Stimulated activated CD4-positive, alpha-beta T cell treated with anti-CD3 and anti-CD28 coated beads, Interleukin-4, amount 100 ng/mL, for 24 hours (primary cell): ENCODE data around the gene CARMIL1.

Experiments
- DNase-seq: peaks from one replicate; pipeline ENCODE4 v3.0.0-alpha.2; 2020

Gene CARMIL1

DNA sequence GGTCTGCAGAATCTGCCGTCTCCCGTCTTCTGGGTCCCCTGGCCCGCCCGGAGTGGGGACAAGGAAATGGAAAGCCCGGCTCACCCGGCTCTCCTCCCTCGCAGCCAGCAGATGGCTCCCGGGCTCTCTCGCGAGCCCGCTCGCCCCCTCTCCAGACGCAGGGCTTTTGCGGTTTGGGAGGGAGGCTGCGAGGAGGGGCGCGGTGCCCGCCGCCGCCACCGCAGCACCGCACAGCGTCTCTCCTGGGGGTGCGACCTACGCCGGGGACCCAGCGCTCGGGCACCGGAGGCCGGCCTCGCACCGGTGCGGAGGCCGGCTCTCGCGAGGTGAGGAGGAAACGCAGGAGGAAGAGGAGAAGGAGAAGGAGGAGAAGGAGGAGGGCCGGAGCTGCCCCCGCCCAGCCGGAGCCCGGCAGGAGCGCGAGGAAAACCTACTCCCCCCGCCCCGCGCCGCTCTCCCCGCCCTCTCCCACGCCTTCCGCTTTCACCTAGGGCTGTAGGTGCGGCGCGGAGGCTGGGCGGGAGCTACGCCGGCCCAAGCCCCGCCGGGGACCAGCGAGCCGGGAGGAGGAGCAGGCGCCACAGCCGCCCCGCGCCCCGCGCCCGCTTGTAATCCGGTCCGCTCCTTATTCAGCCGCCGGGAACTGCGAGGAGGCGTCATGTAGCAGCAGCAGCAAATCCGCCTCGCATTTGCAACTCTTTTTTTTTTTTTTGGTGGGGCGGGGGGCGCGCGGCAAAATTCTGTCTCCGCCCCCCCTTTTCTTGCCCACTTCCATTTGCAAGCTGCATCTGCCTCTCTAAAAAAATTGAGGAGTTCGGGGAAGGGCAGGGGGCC, at the start of gene CARMIL1:
Gene CARMIL1, plus strand, starts transcription at position 461 of the 834 bp plus-strand sequence. CDS start 422 bp downstream, outside the sequence.
- peak; percentile 64 for DNase-seq

DNA sequence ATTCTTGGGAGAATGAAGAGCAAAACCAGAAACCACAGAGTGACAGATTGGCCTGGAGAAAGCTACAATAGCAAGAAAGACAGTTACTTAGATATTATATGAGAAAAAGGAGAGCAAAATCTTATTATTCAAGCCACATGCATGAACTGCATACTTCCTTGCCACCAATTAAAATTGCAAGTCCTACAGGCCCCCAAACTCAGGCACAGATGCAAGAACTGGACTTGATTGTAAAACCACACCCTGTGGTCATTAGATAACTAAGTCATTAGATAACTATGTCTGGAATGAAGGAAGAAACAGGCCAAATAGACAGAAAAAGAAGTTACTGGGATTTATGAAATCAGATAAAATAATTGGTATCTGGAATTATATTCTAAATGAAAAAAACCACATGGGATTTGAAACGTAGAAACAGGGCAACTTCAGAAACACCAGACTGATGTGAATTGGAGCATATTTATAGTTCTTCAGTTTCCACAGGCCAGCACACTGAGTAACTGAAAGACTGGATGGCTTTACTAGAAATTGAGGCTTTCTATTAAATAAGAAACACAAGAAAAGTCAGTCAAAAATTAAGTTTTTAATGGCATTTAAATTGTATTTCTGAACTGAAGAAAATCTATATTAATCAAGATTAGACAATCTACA, 49.4 kb upstream of the CARMIL1 start:
- DNase-seq: no peak

DNA sequence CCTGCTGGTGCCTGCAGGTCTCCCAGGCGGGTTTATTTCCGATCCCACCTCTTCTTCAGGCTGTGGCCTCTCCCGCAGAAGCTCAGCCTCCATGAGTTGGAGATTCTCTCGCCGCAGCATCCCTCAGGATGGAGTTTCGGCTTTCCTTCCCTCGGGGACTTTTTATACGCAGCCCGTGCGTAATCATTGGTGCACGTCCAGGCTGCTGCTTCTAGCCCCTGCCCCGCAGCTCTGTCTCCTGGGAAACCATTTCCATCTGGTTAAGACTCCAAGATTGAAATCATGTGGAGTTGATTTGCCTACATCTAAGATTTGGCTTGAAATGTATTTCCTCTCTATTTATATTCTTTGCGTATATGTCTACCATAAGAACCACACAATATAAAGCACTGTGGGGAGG, 46.7 kb upstream of the CARMIL1 start:
- no peak for DNase-seq

DNA sequence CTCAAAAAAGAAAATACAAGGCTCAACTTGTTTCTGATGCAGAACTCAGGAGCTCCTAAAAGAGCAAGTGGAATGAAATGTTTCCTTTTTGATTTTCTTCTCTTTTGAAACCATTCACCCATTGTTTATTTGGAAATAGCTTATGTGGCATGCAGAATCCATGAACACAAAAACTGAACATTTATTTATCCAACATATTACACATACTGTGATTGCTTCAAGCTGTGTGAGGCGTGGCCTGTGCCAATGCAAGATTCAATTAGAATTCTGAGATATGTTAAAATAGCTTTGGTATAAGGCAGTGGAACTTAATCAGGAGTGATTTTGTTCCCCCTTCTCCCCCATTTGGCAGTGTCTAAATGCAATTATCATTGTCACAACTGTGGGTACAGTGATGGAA, 45.9 kb upstream of the CARMIL1 start:
- no peak for DNase-seq

DNA sequence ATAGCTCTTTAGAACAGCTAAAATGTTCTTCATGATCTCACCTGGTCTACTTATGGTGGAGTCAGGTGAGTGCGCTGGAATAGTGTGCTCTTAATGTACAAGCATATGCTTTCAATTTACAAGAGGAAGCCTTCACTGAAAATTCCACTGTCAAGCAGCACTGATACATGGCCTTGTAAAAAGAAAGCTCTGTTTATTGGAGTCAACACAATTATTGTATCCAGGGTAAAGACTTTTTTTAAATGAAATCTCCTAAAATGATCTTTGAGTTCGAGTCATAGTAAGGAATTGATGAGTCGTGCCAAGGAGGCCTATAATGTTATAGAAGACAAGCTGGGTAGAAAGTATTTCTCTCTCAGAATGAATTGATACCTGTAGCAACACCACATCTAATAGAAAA, 41.6 kb upstream of the CARMIL1 start:
- no peak for DNase-seq

DNA sequence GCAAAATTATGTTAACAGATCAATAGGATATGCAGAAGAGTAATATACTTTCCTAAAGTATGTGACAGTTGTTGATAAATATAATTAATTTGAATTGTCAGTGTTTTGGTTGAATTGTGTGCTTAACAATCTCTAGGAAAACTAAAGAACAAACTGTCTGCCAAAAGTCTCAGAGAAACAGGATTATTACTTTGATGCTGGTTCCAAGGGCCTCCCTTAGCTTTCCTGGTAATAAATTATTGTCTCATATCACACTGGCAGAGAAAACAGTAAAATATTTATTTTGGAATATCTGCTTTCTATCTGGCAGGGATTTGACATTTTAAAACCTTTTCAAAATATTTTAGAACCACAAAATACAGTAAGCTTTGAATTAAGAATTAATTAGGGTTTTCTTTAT, 40.1 kb upstream of the CARMIL1 start:
- no peak for DNase-seq

DNA sequence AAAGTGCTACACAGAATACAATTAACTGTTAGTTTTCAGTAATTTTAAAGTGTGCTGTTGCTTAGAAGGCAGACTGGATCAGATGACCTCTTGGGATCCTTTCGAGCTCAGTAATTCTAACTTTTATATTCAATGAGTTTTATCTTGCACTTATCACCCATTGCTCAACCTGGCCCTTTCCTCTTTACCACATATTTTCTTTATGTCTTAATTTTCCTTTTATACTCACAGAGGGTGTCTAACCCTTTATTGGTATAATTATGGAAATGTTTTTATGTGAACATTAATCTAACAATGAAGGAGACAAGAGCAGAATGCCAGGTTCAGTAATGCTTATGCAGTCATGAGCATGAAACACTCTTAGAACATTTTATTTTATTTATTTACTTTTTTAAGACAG, 39.7 kb upstream of the CARMIL1 start:
- DNase-seq: no peak

DNA sequence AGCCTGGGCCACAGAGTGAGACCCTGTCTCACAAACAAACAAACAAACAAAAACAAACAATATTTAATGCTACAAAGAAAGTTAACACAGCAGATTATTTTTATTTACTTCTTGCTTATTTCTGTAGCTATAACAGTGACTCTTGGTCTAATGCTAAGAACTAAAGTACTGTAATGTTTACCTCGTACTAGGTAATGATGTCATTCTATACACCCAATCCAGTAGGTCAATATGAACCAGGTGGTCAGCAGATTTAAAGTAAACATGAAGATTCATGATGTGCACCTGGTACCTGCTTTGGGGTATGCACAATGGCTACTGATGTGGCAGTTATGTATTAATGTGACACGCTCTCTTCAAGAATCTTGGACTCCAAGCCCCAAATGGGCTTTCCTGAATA, 36.6 kb upstream of the CARMIL1 start:
- no peak for DNase-seq

DNA sequence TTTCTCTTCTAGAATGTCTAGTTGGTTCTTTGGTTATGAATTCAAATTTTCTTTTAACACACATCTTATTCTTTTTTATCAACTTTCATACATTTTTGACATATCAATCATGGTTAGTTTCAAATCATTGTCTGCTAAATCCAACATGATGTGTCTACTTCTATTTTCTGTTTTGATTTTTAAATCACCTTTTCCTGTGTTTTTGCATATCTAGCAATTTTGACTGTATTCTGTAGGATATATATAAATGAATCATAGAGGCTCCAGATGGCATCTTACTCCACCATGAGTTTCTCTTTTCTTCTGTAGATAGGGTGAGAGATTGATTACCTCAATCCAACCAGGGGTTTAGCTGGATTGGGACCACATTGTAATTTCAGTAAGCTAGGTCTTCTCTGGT, 34.3 kb upstream of the CARMIL1 start:
- DNase-seq: no peak

DNA sequence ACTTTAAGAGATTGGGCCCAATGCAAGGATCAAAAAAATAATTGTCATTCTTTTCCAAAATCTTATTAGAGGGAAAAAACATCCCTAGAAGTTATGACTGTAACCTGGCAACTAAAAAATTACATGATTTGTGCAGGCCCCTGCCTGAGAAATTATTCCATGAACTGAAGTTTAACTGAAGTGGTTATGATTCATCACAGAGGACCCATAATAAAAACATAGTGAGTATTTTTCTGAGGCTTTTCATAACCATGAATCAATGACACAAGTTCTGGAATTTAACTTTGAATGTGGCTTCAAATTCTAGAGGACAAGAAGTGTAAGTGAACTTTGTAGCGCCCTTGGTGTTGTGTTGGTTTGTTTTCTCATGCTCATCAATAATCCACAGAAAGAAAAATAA, 31.1 kb upstream of the CARMIL1 start:
- no peak for DNase-seq

DNA sequence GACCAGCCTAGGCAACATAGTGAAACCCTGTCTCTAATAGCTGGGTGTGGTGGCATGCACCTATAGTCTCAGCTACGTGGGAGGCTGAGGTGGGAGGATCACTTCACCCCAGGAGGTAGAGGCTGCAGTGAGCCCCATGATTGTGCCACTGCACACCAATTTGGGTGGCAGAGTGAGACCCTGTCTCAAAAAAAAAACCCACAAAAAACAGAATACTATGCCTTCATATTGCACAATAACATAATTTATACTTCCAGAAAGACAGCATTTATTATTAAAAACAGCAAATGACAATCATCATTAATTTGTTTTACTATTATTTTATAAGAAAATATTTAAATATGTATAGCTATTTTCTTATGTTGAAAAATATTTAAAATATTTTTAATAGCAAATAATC, 30.0 kb upstream of the CARMIL1 start:
- no peak for DNase-seq

DNA sequence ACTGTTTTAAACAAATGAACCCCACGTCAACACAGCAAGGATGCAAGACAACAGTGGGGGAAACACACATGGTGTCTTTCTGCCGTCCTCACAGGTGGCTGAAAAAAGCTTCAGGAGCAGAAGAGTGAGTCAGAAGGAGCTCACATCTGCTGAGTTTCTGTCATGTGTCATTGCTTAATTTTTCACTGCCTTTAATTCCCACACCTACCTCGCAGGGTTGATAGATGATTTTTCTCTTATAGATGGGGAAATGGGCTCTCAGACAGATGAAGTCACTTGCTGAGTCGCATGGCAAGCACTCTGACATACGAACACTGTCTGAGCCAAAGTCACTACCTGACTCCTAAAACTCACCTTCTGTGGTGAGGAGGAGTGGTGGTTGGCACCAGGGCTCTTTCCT, 28.3 kb upstream of the CARMIL1 start:
- peak; percentile 9 for DNase-seq

DNA sequence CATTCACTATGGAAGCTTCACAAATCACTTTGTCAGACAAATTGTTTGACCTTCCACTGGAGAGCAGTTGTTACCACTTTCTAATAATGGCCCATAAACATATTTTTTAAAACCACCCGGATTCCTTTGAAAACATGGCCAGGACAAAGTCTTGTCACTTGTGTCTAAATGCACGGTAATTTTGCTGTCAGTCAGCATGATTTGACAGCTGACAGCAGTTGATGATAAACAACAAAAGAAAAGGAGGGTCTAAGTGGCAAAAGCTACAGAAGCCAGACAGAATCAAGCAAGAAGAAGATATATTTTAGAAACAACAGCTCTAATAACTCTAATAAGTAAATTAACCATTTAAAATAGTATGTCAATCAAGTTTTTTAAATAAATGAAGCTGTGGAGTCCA, 27.7 kb upstream of the CARMIL1 start:
- DNase-seq: no peak

DNA sequence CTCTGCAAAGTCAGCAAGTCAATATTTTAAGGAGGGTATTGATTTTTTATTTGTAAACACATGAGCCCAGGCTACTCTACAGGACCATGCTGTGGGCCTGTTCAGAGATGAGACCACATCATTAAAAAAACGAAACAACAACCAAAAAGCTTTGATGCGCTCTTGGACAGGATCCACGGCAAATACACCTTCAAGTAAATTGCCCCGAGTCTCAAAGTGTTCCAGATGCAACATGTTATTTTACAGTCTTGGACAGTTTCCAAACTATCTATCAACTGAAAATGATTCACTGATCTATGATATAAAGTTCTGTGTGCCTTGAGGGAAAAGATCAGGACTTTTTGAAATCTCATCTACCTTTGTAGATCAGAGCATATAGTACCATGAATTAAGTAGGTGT, 25.8 kb upstream of the CARMIL1 start:
- DNase-seq: no peak

DNA sequence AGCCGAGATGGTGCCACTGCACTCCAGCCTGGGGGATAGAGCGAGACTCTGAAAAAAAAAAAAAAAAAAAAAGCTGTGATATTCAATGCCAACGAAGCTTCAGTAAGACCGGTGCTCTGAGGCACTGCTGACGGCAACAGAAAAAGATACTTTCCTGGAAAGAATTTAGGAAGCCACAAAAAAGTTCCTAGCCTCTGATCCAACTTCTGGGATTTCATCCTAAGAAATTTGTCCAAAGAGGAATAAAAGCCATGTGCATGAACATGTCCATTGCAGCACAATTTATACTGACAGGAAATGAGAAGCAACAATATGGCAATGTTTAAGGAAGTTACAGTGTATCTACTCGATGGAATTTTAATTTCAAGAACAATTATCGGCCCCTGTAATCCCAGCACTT, 24.5 kb upstream of the CARMIL1 start:
- no peak for DNase-seq

DNA sequence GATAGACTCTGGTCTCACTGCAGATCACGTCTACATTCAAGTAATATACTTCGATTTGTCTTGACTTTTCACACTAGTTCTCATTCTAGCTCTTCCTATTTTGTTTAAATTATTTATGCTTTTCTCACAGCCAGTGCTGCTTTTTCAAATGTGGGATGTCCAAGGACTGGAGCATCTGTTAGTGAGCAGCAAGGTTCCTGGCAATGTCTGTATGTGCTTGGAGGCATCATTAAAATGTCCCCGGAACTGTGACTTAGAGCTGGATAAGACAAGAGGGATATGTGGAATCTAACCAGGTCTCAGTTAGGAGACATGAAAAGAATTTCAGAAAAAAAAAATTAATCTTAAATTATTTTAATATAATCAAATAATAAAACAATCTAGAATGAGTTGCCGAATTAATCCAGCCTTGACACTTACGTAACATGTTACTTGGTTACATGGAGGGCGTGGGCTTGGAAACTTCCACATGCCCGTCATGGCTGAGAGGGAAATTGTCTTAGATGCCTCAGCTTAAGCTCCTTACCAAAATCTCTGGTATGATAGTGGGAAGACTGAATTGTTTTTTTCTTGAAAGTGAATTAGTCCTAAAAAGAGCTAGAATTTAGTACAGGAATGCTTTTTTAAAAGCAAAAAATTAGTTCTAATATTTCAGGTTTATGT, 21.4 kb upstream of the CARMIL1 start:
- no peak for DNase-seq

DNA sequence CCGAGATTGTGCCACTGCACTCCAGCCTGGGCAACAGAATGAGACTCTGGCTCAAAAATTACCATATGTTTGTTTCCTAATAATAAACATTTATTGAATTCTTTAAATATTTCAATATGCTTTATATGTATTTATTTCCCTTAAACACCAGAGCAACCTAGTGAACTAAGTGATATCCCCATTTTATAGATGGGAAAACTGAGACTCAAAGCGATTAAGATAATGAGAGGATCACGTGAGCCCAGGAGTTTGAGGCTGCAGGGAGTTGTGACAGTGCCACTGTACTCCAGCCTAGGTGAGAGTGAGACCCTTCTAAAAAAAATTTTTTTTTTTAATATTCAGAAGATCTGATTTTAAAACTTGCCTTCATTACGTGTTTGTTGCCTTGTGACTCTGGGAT, 19.4 kb upstream of the CARMIL1 start:
- DNase-seq: no peak

DNA sequence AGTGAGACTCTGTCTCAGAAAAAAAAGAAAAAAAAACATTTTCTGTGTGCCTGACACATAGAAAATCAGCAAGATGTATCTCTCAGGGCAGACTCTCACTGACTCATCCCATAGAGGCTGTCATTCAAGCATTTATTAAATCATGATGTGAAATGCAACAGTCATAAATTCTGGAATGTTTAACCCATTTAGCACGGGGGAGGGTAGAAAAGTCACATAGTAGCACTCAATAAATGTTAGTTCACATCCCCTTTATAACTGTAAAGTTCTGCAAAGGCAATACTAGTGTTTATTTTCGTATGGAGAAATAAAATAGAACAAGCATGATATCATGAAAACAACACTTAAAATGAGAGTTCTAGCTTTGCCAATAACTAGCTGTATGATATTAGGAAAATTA, 15.5 kb upstream of the CARMIL1 start:
- no peak for DNase-seq

DNA sequence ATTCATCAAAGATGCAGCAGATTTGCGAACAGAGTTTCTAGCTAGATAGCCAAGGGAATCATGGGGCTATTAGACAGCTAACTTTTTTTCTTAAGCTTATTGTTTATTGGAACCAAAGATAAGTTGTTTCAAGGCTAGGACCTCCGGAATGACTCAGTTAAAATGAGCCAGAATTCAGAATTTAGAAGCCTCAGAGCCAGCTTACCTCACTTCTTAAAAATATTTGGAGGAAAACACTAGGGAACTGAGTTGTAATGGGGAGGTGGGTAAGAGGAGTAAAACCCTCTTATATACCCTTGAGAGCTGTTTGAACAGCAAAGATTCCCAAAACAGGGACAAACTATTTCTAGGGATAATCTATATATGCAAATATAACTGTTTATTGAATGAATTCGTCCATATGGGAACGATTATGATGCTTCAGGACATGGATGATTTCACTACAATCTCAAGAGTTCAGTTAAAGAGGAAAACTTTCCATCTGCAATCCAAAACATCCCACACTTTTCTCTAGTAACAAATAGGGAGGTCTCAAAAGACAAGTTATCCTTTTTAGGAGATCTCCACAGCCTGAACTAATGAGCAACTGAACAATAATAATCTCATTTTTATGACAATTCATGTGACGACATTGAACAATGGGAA, 12.6 kb upstream of the CARMIL1 start:
- DNase-seq: no peak

DNA sequence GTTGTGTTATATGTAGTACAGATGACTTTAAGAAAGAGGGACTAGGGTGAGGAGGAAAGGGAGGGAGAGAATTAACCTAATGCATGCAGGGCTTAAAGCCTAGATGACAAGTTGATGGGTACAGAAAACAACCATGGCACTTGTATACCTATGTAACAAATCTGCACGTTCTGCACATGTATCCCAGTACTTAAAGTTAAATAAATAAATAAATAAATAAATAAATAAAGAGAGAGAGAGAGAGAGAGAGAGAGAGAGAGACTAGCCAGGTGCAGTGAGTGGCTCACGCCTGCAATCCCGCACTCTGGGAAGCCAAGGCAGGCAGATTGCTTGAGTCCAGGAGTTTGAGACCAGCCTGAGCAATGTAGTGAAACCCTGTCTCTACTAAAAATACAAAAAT, 11.5 kb upstream of the CARMIL1 start:
- DNase-seq: no peak

DNA sequence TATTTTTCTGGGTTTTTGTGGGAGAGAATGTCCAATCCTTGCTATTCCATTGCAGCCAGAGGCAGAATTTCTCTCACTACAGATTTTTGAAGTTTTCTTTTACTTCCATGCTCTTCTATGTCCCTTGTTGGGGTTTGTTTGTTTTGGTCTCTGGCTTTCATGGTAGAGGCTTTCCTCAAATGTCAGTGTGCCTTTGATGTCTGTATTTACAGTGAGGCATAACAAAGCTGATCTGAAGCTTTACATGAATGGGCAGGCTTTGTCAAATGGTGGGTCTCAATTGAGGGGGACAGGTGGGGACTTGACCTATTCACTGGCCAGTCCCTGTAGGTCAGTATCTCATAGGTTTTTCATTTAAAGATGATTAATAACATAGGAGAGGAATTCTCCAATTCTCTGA, 8.6 kb upstream of the CARMIL1 start:
- no peak for DNase-seq

DNA sequence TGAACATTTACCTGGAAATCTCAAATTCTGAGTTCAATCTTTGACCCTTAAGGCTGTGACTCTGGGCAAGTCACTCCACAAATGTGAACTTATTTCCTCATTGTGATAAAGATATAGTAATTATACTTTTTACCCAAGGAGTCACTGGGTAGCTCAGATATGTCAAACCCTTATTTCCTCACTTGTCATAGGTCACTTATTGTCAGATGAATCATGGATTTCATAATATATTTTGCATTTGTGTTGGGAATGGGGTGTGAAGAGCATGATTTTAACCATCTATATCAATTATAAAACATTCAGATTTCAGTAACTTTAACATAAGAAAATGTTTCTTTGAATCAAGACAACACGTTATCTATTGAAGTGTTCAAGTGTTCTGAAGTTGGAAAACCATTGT, 3.7 kb upstream of the CARMIL1 start:
- no peak for DNase-seq

DNA sequence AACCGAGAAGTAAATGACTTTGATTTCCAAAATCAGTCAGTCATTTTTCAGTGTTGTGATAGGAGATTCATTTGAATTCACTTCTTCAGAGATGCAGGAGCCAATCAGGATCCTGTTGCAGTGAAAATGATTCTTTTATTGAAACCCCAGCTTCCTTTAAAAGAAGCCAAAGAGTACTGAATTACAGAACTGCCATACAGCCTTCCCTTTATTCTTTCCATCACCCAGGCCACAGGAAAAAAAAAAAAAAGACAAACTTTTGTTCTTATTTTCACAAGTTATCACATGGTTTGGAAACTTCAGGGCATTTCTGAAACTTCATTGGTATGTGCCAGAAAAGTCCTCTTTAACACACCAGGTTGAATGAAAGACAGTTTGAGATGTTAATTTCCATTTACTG, 1.8 kb upstream of the CARMIL1 start:
- DNase-seq: no peak

DNA sequence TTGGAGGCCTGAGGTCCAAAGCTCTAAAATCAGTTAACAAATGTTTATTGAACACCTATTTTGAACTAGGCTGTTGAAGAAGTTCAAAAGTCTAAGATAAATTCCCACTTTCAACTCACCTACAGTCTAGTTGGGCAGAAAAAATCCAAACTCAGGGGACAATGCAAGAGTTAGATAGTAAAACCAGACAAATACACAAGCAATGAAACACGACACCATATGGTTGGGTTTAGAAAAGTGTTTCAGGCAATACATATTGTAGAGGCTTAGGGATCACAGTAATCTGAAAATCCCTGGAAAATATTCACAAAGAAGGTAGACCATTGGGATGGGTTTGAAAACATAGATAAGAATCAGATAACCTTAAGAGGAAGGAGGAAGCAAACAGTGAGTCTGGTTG, 1.3 kb upstream of the CARMIL1 start:
- DNase-seq: no peak
